CD4-positive, alpha-beta T cell treated with Interleukin-12 subunit alpha and Interleukin-12 subunit beta, for 1 hour (primary cell): ENCODE results near the gene NME7.
"Not testable (repeated sequence)": the region's sequence is repeated elsewhere in the genome, so short reads cannot be mapped to it uniquely, and the experiment has no call there.

Source experiments
- DNase-seq: peaks from one replicate; pipeline ENCODE4 v3.0.0-alpha.2; 2020

Gene NME7

DNA sequence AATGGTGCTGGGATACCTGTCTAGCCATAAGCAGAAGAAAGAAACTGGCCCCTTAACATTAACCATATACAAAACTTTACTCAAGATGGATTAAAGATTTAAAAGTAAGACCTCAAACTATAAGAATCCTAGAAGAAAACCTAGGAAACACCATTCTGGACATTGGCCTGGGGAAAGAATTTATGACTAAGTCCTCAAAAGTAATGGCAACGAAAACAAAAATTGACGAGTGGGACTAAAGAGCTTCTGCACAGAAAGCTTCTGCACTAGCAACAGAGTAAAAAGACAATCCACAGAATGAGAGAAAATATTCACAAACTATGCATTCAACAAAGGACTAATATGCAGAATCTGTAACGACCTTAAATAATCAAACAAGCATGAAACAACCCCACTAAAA, 66.7 kb downstream of the NME7 start:
- DNase-seq, result no peak

DNA sequence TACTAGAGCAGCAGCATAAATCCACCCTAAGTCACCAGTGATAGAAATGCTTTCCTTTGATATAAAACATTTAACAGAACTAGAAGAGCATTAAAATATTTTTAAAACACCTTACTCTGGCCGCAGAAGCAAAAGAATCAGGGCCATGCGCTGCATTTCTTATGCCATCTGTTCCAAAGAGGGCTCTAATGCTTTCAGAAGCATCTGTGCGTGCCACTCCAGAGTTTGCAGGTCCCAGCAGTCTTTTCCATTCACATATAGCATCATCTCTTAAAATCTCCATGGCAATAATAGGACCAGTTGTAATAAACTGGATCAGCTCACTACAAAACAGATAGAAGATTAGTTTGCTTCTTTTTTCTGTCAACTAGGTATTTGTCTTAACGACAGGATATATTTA, 69.2 kb downstream of the NME7 start:
- no peak for DNase-seq

DNA sequence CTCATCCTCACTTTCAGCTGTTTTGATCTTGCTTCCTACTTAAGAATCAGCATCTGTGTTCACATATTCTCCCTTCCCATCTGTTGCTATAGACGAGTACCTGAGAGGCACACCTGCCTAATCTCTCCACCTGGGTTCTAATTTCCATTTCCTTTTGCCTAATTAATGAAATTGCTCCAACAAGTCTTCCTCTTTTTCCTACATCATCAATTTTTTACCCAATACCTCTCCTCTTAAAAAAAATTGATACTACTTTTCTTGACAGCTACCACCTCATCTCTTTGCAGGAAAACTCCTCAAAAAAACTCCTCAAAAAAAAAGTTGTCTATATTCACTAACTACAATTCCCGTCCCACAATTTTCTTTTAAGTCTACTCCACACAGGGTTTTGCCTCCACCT, 71.8 kb downstream of the NME7 start:
- no peak for DNase-seq

DNA sequence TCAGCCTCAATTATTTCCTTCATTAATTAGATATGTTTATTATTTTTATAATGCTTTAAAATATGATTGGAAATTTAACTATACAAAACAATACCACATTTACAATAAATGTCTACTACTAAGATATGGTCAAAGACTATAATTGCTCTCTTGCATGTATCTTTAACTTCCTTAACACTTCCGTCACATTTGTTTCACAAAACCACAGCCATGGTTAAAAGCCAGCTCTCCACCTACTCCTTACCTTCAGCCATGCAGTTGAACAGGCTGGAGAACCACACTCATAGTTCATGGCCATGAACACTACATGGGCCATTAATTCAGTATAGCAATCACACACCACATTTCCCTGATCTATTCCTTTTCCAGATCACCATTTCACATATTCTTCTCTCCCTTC, 72.2 kb downstream of the NME7 start:
- no peak for DNase-seq

DNA sequence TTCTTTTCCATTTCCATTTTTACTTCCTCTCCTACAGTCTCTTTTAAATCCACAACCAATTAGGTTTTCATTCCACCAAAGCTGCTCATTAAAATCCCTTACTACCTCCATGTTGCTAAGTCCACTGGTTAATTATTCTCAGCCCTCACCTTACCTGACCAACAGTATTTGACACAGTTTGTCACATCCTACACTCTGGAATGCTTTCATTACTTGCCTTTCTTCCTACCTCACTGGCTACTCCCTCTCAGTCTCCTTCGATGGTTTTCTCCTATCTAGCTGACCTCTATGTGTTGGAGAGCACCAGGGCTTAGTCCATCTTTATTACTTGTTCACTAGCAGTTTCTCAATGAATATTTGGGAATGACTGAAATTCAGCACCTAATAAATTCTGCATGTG, 78.6 kb downstream of the NME7 start:
- no peak for DNase-seq

DNA sequence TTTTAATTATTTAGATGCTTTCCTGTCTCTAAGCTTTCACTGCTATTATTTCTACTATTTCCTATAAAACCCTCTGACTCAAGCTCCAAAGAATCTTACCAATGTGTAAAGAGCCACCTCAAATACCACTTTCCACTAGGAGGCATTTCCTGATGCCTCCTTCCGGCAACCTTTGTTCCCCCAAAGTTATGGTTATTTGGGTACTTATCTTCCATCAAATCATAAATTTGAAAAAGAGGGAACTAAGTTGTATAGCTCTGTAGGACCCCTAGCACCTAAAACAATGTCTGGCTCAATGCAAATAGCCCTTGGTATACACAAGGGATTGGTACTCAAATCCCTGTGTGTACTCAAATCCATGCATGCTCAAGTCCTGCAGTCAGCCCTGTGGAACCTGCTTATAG, 79.6 kb downstream of the NME7 start:
- no peak for DNase-seq

DNA sequence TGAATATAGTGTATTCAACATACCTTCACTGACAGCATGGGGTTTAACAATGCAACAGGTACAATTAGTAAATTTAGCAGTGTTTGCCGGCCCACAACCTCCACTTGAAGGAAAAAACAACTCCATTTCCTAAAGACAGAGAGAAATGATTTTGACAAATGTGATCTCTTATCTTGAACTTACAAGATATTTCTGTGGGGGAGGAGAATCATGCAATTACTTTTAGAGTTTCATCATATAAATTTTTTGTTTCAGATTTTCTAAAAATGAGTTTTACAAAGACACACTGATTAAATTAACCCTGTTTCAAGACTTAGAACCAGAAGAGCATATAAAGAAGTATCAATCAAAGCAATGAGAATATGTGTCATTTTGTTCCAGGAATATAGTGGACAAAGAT, 80.3 kb downstream of the NME7 start:
- no peak for DNase-seq

DNA sequence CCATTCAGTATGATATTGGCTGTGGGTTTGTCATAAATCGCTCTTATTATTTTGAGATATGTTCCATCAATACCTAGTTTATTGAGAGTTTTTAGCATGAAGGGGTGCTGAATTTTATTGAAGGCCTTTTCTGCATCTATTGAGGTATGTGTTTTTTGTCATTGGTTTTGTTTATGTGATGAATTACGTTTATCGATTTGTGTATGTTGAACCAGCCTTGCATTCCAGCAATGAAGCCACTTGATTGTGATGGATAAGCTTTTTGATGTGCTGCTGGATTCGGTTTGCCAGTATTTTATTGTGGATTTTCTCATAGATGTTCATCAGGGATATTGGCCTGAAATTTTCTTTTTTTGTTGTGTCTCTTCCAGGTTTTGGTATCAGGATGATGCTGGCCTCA, 86.0 kb downstream of the NME7 start:
- not testable (repeated sequence) for DNase-seq

DNA sequence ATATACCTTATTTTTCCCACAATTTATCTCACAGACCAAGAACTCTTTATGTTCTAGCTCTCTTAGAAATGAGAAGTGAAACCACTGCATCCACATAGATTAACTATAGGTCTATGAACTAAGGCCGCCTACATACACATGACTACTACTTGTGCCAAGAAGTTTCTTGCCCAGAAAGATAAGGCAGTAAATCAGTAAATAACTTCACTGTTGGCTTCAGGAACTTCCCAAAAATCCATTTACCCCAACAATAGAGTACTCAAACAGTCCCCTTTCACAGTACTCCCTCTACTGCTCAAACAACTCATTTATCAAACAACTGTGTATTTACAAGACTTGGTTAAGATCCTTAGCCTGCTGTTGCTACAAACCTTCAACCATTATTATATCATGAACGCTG, 96.5 kb downstream of the NME7 start:
- DNase-seq, result no peak

DNA sequence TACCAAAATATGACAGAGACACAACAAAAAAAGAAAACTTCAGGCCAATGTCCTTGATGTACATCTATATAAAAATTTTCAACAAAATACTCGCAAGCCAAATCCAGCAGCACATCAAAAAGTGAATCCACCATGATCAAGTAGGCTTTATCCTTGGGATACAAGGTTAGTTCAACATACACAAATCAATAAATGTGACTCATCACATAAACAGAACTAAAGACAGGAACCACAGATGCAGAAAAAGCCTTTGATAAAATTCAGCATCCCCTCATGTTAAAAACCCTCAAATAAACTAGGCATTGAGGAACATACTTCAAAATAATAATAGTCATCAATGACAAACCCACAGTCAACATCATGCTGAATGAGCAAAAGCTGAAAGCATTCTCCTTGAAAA, 101.5 kb downstream of the NME7 start:
- DNase-seq, result no peak

DNA sequence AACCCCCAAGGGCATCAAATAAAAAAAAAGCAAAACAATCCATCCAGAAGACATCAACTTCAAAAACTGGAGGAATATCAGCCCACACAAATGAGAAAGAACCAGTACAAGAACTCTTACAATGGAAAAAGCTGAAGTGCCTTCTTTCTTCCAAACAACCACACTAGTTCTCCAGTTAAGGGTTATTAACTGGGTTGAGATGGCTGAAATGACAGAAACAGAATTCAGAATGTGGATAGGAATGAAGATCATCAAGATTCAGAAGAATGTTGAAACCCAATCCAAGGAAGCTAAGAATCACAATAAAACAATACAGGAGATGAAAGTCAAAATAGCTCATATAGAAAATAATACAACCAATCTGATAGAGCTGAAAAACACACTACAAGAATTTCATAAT, 104.5 kb downstream of the NME7 start:
- no peak for DNase-seq

DNA sequence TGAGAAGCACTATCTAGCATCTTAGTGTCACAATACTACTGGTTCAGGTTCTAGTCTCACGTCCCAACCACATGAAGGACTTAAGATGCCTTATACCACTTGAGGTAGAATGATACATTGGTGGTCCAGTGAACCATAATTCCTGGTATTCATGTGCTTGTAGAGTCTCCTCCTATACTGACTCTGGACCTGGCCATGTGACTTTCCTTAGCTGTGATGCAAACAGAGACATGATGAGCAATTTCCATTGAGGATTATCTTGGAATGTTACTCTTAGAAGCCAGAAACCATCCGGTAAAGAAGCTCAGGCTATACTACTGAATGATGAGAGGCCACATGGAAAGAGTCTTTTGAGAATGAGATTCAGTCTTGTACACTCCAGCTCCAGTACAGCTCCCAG, 105.7 kb downstream of the NME7 start:
- DNase-seq, result no peak

DNA sequence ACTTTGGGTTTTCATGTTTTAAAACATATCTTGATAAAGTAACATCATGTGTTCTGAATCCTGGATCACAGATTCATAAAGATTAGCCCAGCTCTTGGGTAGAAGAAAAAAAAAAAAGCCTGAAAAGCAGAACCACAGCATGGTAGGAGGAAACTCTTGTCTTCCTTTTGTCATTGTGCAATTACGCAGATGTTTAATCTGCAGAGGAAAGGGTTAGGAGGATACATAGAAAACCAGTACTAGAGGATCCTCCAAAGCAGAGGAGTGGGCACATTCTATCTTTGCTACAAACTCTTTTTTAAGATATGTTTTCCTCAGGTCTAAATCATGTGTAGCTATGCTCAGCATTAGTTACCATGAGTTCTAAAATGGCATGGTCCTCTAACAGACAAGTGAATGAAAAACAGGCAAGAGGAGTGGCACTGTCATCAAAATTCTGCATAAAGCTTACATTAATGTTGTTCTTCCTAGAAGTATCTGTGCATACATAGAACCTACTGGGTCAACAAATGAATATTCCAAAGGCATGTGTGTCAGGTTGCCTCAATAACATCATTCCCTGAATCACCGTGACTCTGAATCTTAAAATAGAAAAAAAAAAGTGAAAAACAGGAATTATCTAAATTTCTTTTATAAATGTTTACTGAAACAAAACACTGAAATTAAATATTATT, 107.0 kb downstream of the NME7 start:
- DNase-seq, result no peak

DNA sequence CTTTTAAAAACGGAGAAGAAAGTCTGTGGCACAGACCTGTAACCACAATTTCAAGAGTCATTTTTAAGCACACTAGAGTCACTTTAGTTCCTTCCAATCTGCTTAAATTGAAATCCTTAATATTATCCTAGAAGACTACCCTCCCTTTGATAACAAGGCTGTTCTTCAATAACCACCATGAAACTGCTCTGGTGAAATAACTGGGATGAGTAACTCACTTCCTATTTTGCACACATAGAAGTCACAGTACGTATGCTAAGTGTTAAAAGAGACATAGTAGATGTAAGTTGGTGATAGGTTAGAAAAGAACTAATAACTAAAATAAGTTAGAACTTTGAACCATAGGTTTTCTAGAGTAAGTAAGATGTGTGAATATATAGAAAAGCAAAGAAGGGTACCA, 107.8 kb downstream of the NME7 start:
- DNase-seq, result no peak

DNA sequence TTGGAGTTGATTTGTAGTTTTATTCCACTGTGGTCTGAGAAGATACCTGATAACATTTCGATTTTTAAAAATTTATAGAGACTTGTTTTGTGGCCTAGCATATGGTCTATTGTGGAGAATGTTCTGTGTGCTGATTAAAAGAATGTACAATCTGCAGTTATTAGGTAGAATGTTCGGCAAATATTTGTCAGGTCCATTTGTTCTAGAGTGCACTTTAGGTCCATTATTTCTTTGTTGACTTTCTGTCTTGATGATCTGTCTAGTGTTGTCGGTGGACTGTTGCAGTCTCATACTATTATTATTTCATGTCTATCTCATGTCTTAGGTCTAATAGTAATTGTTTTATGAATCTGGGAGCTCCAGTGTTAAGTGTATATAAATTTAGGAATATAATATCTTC, 116.8 kb downstream of the NME7 start:
- no peak for DNase-seq

DNA sequence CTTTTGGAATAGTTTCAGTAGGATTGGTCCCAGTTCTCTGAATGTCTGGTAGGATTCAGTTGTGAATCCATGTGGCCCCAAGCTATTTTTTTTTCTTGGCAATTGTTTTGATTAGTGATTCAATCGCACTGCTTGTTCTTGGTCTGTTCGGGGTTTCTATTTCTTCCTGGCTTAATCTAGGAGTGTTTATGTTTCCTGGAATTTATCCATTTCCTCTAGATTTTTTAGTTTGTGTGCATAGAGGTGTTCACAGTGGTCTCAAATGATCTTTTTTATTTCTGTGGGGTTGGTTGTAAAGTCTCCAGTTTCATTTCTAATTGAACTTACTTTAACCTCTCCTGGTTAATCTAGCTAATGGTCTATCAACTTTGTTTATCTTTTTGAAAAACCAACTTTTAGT, 117.6 kb downstream of the NME7 start:
- no peak for DNase-seq

DNA sequence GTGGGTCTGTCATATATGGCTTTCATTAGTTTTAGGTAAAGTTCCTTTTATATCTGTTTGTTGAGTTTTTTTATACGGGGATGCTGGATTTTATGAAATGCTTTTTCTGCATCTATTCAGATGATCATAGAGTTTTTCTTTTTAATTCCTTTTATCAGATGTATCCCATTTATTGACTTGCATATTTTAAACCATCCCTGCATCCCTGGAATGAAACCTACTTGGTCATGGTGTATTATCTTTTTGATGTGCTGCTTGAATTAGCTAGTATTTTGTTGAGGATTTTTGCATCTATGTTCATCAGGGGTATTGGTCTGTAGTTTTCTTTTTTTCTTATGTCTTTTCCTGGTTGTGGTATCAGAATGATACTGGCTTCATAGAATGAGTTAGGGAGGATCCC, 118.0 kb downstream of the NME7 start:
- DNase-seq, result no peak

DNA sequence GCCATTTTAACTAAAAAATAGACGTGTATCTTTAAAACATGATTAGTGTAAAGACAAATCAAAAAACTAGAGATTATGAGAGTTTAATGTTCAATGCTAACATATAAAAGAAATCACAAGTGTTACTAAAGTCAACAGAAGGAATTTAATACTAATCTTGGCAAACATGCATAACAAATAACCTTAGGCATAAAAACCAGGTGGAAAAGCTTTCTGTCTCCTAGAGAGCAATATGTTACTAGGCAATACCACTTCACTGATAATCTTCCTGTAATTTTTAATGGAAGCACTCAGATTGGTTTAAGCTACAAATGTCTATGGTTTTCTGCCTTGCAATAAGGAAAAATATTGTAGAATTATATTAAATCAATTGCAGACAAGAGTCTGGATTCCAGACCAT, 121.9 kb downstream of the NME7 start:
- DNase-seq, result no peak

DNA sequence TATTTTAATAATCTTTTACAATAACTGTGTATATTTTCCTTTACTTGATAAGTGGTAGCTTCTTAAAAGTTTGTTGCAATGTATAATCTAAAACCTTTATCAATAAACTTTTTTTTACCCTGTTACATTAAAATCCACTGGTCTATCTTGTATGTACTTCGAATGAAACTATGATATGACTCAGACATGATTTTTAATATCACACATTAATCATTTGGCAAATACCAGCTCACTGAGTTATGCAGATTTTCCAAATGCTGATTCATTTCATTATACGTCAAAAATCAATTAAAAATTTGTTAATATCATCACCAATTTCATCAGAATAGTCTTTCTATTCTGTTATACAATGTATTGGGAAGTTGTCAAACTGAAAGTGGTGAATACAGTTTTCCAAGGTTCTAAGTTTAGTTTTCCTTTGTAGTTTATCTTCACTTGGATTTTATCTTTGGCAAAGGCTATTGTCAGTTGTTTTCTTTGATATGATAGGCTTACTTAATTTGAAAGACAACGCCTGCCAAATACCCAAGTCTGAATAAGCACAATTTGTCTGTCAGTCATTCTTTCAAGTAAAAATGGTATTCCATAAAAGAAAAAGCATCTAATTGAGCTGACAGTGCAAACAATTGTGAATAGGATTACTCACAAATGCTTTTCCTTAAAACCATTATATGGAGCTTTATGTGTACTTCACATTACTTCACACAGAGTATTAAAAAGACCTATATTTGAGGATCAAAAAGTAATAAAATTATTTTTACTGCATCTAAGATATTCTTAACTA, 127.0 kb downstream of the NME7 start:
- DNase-seq, result no peak

DNA sequence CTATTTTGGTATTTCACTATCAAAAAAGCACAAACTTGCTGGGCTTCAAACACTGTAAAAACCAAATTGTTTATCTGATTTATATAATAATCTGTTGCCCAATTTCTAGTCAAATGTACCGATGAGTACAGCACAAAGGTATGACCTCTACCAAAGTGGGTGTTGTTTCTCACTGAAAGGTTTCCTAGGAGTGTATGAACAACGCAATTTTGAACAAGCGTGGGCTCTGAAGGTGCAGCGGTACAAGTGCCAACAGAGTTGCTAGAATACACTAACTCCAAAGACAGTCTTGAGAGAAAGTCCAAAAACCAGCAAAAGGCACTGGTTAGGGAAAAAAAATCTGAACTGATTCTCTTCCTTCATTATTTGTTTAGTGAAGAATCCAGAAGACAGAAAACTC, 130.7 kb downstream of the NME7 start:
- no peak for DNase-seq

DNA sequence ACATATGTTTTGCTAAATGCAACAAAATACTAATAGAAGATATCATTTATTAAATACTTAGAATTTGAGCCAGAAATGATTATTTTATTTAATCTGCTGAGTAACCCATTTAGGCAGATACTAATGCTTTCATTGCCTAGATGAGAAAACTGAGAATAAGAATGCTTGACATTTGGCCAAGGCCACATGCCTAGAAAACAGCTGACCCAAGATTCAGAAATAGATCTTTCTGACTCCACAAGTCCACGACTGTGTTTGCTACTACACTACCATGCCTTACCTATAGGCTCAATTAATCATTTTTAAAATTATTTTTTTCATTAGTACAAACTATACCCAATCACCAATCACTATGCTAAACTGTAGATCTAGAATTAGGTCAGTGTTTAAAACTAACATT, 131.5 kb downstream of the NME7 start:
- no peak for DNase-seq

DNA sequence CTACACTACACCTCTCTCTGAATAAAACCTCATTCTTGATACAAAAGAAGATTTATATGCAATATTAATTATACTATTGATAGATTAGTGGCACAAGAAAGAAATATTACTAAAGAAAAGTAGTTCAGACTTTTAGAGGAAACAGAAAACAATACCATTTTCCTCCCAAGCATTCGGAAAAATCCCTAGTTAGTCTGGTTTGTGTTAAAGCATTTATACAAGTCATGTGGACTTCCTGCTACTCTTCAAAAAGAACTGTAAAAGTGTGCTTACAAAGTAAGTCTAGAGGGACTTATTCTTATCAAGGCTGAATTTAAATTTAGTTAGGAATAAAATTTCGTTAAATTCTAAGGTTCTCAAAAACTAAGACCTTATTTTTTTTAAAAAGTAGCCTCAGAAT, 132.0 kb downstream of the NME7 start:
- no peak for DNase-seq

DNA sequence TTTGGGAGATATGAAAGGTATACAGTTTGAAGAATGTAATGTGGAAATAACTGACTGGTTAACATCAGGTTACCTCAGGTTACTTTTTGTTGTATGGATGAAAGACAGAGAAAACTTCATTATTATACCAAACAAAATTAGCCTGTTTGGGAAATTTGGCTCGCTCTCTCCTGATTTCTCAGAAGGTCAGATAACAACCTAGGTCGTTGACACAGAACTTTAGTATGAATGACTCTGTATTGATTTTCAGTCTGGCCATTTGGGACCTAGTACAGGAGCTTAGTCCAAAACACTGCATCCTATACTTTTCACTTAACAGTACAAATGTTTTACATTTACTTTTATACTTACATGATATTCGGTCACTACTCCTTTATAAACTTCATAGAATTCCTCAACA, 132.8 kb downstream of the NME7 start:
- no peak for DNase-seq

DNA sequence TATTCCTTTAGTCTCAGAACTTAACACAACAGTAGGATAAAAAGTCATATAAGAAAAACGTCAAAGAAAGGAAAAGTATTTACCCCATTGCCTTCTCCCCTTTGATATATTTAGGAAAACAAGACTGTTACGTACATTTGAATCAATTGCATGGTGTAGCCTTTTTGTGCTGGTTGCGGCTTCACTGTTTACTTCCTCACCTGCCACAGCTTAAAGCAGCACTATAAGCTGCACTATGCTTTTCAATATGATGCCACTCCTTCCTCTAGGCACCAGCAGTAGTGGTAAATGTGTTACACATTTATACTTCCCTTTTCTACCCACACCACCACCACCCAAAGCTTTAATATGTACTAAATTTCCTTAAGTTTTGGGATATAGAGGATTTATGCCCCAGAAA, 150.0 kb downstream of the NME7 start:
- DNase-seq, result peak; percentile 1

DNA sequence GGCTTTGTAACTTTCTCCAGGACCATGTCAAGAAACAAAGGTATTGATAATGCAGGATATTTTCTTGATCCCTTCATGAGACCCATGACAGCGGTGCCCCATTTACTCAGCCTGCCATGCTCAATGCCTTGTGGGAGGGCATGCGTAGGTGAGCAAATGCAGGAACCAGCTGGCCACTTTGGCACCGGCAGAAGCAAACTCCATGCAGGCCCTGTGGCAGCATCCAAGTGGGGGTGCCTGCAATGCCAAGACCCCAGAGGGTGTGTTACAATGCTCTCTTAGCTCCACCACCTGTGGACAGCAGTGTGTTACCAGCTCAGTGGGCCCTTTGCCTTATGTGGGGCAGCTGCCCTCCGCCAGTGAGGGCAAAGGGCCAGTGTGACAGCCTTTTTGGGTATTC, 153.0 kb downstream of the NME7 start:
- no peak for DNase-seq
